ENCODE results near the gene CCL24. TPM values are rescaled to one million over a fixed set of nuclear protein-coding genes. Genes with fewer than 3 reads are reported as not detected.

Gene CCL24, protein sequence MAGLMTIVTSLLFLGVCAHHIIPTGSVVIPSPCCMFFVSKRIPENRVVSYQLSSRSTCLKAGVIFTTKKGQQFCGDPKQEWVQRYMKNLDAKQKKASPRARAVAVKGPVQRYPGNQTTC
- total RNA-seq (not detected), polyA plus RNA-seq (ENCODE audit: insufficient read depth, low read depth, low replicate concordance) (not detected)
- long read RNA-seq, donor 1, result 0 reads
- long read RNA-seq, donor 2, result 0 reads
- long read RNA-seq, donor 3, result 0 reads
- long read RNA-seq, donor 4, result 0 reads
- long read RNA-seq, donor 5, result 0 reads
- long read RNA-seq, donor 6, result 0 reads
- long read RNA-seq, donor 7, result 0 reads
- long read RNA-seq, donor 8, result 0 reads
- long read RNA-seq, donor 9, result 0 reads
- long read RNA-seq, donor 10, result 0 reads

DNA sequence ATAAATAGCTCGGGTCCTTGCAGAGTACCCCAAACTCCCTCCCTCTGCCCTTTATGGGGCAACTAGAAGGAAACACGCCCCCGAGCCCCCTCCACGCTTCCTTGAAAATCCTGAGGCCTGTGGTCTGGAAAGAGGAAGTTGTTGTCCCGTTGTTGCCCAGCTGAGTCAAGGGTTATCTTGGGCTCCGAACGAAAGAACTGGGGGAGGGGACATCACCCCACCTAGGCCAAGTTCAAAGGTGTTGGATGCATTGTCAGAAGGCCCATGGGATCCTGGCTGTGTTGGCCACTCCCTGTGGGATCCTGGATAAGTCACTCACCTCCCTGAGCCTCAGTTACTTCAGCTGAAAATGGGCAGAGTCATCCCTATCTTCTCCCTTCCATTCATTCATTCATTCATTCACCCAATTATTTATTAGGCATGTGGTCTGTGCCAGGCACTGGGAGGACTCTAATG is at the start of gene CCL24:
CCL24 (minus strand) TSS at position 26 of the 456 bp plus-strand sequence. CDS start 91 bp downstream, outside the sequence.
- no peaks in the 10 kb centered on the region for H3K9me3 ChIP-seq (ENCODE audit: control insufficient read depth in 2 of 3, insufficient read depth in 1 of 3, low read length in 3 of 3)
- TF ChIP-seq, protein P1, sequence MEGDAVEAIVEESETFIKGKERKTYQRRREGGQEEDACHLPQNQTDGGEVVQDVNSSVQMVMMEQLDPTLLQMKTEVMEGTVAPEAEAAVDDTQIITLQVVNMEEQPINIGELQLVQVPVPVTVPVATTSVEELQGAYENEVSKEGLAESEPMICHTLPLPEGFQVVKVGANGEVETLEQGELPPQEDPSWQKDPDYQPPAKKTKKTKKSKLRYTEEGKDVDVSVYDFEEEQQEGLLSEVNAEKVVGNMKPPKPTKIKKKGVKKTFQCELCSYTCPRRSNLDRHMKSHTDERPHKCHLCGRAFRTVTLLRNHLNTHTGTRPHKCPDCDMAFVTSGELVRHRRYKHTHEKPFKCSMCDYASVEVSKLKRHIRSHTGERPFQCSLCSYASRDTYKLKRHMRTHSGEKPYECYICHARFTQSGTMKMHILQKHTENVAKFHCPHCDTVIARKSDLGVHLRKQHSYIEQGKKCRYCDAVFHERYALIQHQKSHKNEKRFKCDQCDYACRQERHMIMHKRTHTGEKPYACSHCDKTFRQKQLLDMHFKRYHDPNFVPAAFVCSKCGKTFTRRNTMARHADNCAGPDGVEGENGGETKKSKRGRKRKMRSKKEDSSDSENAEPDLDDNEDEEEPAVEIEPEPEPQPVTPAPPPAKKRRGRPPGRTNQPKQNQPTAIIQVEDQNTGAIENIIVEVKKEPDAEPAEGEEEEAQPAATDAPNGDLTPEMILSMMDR (IDR thresholded peaks at IDR 0.05; ENCODE audit: borderline replicate concordance, extremely low read depth, insufficient read depth), result no peak
- no peaks in the 10 kb centered on the region for H3K36me3 ChIP-seq (ENCODE audit: control insufficient read depth in 2 of 3, insufficient read depth in 3 of 3, low read length in 3 of 3)
- no peaks in the 10 kb centered on the region for H3K4me1 ChIP-seq (ENCODE audit: control insufficient read depth in 2 of 3, insufficient read depth in 2 of 3, low read depth in 1 of 3, low read length in 3 of 3)
- H3K9ac ChIP-seq (ENCODE audit: low read length in 3 of 3), result no peak within 1 kb of the TSS
- DNase-seq (no peak), FAIRE-seq (no peak)
- intact Hi-C loops (cut with DNase I), result no loop called here
- no peaks in the 10 kb centered on the region for H3K27me3 ChIP-seq (ENCODE audit: control insufficient read depth, insufficient read depth, low read length)
- no peak within 1 kb of the TSS for H3K27ac ChIP-seq (ENCODE audit: low read depth in 2 of 2, low read length in 2 of 2)
- H3K4me3 ChIP-seq (ENCODE audit: low read length in 3 of 3), result no peak within 1 kb of the TSS

DNA sequence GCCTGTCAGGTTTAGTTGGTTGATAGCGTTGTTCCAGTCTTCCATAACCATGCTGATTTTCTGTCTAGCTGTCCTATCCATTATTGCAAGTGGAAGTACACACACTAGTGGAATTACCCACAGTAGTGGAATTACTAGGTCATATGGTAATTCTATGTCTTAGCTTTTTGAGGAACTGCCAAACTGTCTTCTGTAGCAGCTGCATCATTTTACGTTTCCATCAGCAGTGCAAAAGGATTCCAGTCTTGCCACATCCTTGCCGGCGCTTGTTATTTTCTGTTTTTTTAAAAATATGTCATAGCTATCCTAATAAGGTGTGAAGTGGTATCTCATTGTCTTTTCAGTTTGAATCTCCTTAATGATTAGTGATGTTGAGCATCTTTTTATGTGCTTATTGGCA is 48.0 kb upstream of the CCL24 start:
- FAIRE-seq (no peak), DNase-seq (no peak)
- H3K27me3 ChIP-seq (ENCODE audit: control insufficient read depth, insufficient read depth, low read length), result no peaks in the 10 kb centered on the region
- H3K9ac ChIP-seq (ENCODE audit: low read length in 3 of 3), result no peak overlapping the region
- no peaks in the 10 kb centered on the region for H3K9me3 ChIP-seq (ENCODE audit: control insufficient read depth in 2 of 3, insufficient read depth in 1 of 3, low read length in 3 of 3)
- peaks cover 0 to 4% (median 0%) of the 10 kb centered on the region in 3 donors for H3K4me1 ChIP-seq (ENCODE audit: control insufficient read depth in 2 of 3, insufficient read depth in 2 of 3, low read depth in 1 of 3, low read length in 3 of 3)
- TF ChIP-seq, protein P1 (IDR thresholded peaks at IDR 0.05; ENCODE audit: borderline replicate concordance, extremely low read depth, insufficient read depth), result no peak
- H3K4me3 ChIP-seq (ENCODE audit: low read length in 3 of 3), result no peak overlapping the region
- no peaks in the 10 kb centered on the region for H3K36me3 ChIP-seq (ENCODE audit: control insufficient read depth in 2 of 3, insufficient read depth in 3 of 3, low read length in 3 of 3)
- intact Hi-C loops (cut with DNase I), result loop anchor here (10.0 kb wide), 1 partner anchor 153 kb away; no protein-coding TSS in a partner anchor
- no peak overlapping the region for H3K27ac ChIP-seq (ENCODE audit: low read depth in 2 of 2, low read length in 2 of 2)

DNA sequence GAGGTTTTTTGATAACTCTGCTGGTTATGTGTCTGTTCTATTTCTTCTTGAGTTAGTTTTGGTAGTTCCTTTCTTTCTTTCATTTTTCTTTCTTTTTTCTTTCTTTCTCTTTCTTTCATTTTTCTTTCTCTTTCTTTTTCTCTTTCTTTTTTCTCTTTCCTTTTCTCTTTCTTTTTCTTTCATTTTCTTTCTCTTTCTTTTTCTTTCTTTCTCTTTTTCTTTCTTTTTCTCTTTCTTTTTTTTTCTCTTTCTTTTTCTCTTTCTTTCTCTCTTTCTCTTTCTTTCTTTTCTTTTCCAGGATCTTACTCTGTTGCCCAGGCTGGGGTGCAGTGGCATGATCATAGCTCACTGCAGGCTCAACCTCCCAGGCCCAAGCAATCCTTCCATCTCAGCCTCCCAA is 44.8 kb upstream of the CCL24 start:
- Histone ChIP-seq H3K36me3 (ENCODE audit: control insufficient read depth in 2 of 3, insufficient read depth in 3 of 3, low read length in 3 of 3) (no peaks in the 10 kb centered on the region), H3K27ac (ENCODE audit: low read depth in 2 of 2, low read length in 2 of 2) (no peak overlapping the region), H3K9me3 (ENCODE audit: control insufficient read depth in 2 of 3, insufficient read depth in 1 of 3, low read length in 3 of 3) (no peaks in the 10 kb centered on the region), H3K4me3 (ENCODE audit: low read length in 3 of 3) (no peak overlapping the region), H3K9ac (ENCODE audit: low read length in 3 of 3) (no peak overlapping the region), H3K27me3 (ENCODE audit: control insufficient read depth, insufficient read depth, low read length) (no peaks in the 10 kb centered on the region), H3K4me1 (ENCODE audit: control insufficient read depth in 2 of 3, insufficient read depth in 2 of 3, low read depth in 1 of 3, low read length in 3 of 3) (no peaks in the 10 kb centered on the region)
- TF ChIP-seq, protein P1 (IDR thresholded peaks at IDR 0.05; ENCODE audit: borderline replicate concordance, extremely low read depth, insufficient read depth), result no peak
- no peak for FAIRE-seq
- intact Hi-C loops (cut with DNase I), result no loop called here
- DNase-seq, result no peak

Data from kidney (tissue), 22 donors.